G401.6 (cell line): ENCODE measurements around the gene MYO10.
"Not testable (repeated sequence)": the region's sequence is repeated elsewhere in the genome, so short reads cannot be mapped to it uniquely, and the experiment has no call there.

Source experiments
- FAIRE-seq: peaks from 2 replicates; lab custom pipeline; 2012; peaks lifted over from hg19 to GRCh38; lab: Jason Lieb, UNC

The MYO10 gene

GRCh38 chr5:16740066-16740810 lies 195.8 kb downstream of the MYO10 start:
- FAIRE-seq, result no peak

GRCh38 chr5:16738393-16738792 lies 197.7 kb downstream of the MYO10 start:
- not testable (repeated sequence) for FAIRE-seq

GRCh38 chr5:16737620-16738364 lies 198.3 kb downstream of the MYO10 start:
- no peak for FAIRE-seq

GRCh38 chr5:16737209-16737608 lies 198.9 kb downstream of the MYO10 start:
- FAIRE-seq, result no peak

- FAIRE-seq, result no peak
Observed at GRCh38 chr5:16736158-16736995, 199.7 kb downstream of the MYO10 start.

- FAIRE-seq, result no peak
Observed at GRCh38 chr5:16735101-16736060, 200.7 kb downstream of the MYO10 start.

- no peak for FAIRE-seq
Observed at GRCh38 chr5:16733331-16734006, 202.6 kb downstream of the MYO10 start.

GRCh38 chr5:16732356-16732755 lies 203.7 kb downstream of the MYO10 start:
- FAIRE-seq, result no peak

GRCh38 chr5:16727755-16728325 lies 208.2 kb downstream of the MYO10 start:
- no peak for FAIRE-seq

GRCh38 chr5:16726538-16726946 lies 209.5 kb downstream of the MYO10 start:
- FAIRE-seq, result no peak

- no peak for FAIRE-seq
Observed at GRCh38 chr5:16725575-16725974, 210.5 kb downstream of the MYO10 start.

GRCh38 chr5:16723821-16724220 lies 212.3 kb downstream of the MYO10 start:
- FAIRE-seq, result no peak

- FAIRE-seq, result no peak
Observed at GRCh38 chr5:16722097-16722495, 214.0 kb downstream of the MYO10 start.

- no peak for FAIRE-seq
Observed at GRCh38 chr5:16721151-16722096, 214.7 kb downstream of the MYO10 start.

- not testable (repeated sequence) for FAIRE-seq
Observed at GRCh38 chr5:16718036-16718435, 218.1 kb downstream of the MYO10 start.

GRCh38 chr5:16713386-16713928 lies 222.6 kb downstream of the MYO10 start:
- FAIRE-seq, result no peak

GRCh38 chr5:16712620-16713019 lies 223.5 kb downstream of the MYO10 start:
- FAIRE-seq, result no peak

- FAIRE-seq, result no peak
Observed at GRCh38 chr5:16712178-16712577, 223.9 kb downstream of the MYO10 start.
